H9 (cell line): ENCODE results near the gene FN3KRP. TPM values are rescaled to one million over a fixed set of nuclear protein-coding genes. Genes with fewer than 3 reads are reported as not detected.
A peak's percentile ranks its signal among the peaks of the same experiment; 100 is the strongest.

Source experiments
- DNase-seq: peaks from one replicate; pipeline ENCODE4 v3.0.0-alpha.2; 2017
- H2AFZ ChIP-seq: one replicate; pipeline ENCODE4 v1.6.1; 2013; ENCODE audit warnings: mild to moderate bottlenecking, low read length, control low read depth, moderate library complexity
- H2AK5ac ChIP-seq: 2 replicates; pipeline ENCODE4 v1.6.1; 2013; ENCODE audit warnings: low read length, control low read depth, mixed read lengths; ENCODE audit not compliant: insufficient read length
- H2BK120ac ChIP-seq: one replicate; pipeline ENCODE4 v1.6.1; 2013; ENCODE audit warnings: low read depth, mild to moderate bottlenecking, low read length, control low read depth, inconsistent platforms; ENCODE audit not compliant: poor library complexity, severe bottlenecking
- H2BK12ac ChIP-seq: 2 replicates; pipeline ENCODE4 v1.6.1; 2013; ENCODE audit warnings: low read length, control low read depth, mixed read lengths, low read depth; ENCODE audit not compliant: insufficient read length
- H2BK15ac ChIP-seq: 2 replicates; pipeline ENCODE4 v1.6.1; 2013; ENCODE audit warnings: low read depth, low read length, control low read depth
- H2BK20ac ChIP-seq: one replicate; pipeline ENCODE4 v1.6.1; 2013; ENCODE audit warnings: low read depth, mild to moderate bottlenecking, low read length, control low read depth, inconsistent platforms; ENCODE audit not compliant: poor library complexity, severe bottlenecking
- H2BK5ac ChIP-seq: 2 replicates; pipeline ENCODE4 v1.6.1; 2013; ENCODE audit warnings: low read length, control low read depth, mixed read lengths; ENCODE audit not compliant: insufficient read length
- H3K14ac ChIP-seq: 2 replicates; pipeline ENCODE4 v1.6.1; 2013; ENCODE audit warnings: low read length, control low read depth; ENCODE audit not compliant: insufficient read depth
- H3K18ac ChIP-seq: 2 replicates; pipeline ENCODE4 v1.6.1; 2013; ENCODE audit warnings: low read depth, mild to moderate bottlenecking, mixed read lengths, low read length, control low read depth; ENCODE audit not compliant: insufficient read length
- H3K23ac ChIP-seq: 2 replicates; pipeline ENCODE4 v1.6.1; 2013; ENCODE audit warnings: low read length, control low read depth, mixed read lengths, low read depth; ENCODE audit not compliant: insufficient read length
- H3K23me2 ChIP-seq: 2 replicates; pipeline ENCODE4 v1.6.1; 2013; ENCODE audit warnings: low read depth, mild to moderate bottlenecking, mixed read lengths, low read length, control low read depth; ENCODE audit not compliant: insufficient read length, poor library complexity, severe bottlenecking
- H3K27ac ChIP-seq: 2 replicates; pipeline ENCODE4 v1.5.1; 2013; ENCODE audit warnings: low read length, control low read depth, mixed read lengths, low read depth; ENCODE audit not compliant: insufficient read length
- H3K27me3 ChIP-seq: 2 replicates; pipeline ENCODE4 v1.6.1; 2013; ENCODE audit warnings: low read length, control low read depth, inconsistent platforms; ENCODE audit not compliant: insufficient read depth
- H3K4ac ChIP-seq: 2 replicates; pipeline ENCODE4 v1.6.1; 2013; ENCODE audit warnings: low read depth, mild to moderate bottlenecking, control low read depth, inconsistent platforms, low read length, moderate library complexity
- H3K4me1 ChIP-seq: 2 replicates; pipeline ENCODE4 v1.6.1; 2013; ENCODE audit warnings: low read length, control low read depth, inconsistent platforms; ENCODE audit not compliant: insufficient read depth
- H3K4me2 ChIP-seq: 2 replicates; pipeline ENCODE4 v1.6.1; 2013; ENCODE audit warnings: low read length, control low read depth, mixed read lengths; ENCODE audit not compliant: insufficient read length, insufficient read depth
- H3K56ac ChIP-seq: 2 replicates; pipeline ENCODE4 v1.6.1; 2013; ENCODE audit warnings: low read depth, mild to moderate bottlenecking, mixed read lengths, low read length, control low read depth; ENCODE audit not compliant: insufficient read length
- H3K79me1 ChIP-seq: 2 replicates; pipeline ENCODE4 v1.6.1; 2013; ENCODE audit warnings: low read depth, mild to moderate bottlenecking, moderate library complexity, low read length, control low read depth, inconsistent platforms; ENCODE audit not compliant: insufficient read depth, poor library complexity, severe bottlenecking
- H3K79me2 ChIP-seq: 2 replicates; pipeline ENCODE4 v1.6.1; 2013; ENCODE audit warnings: low read length, control low read depth, inconsistent platforms; ENCODE audit not compliant: insufficient read depth
- H3K9ac ChIP-seq: 2 replicates; pipeline ENCODE4 v1.6.1; 2013; ENCODE audit warnings: low read length, control low read depth, mixed read lengths; ENCODE audit not compliant: insufficient read length; ENCODE audit errors: extremely low read depth
- H3K9me3 ChIP-seq: one replicate; pipeline ENCODE4 v1.6.1; 2013; ENCODE audit warnings: low read depth, low read length, inconsistent platforms; ENCODE audit not compliant: control insufficient read depth
- H3T11ph ChIP-seq: one replicate; pipeline ENCODE4 v1.6.1; 2013; ENCODE audit warnings: mild to moderate bottlenecking, low read length, control low read depth, inconsistent platforms
- H4K20me1 ChIP-seq: one replicate; pipeline ENCODE4 v1.6.1; 2013; ENCODE audit not compliant: control insufficient read depth, insufficient read length, insufficient read depth
- H4K5ac ChIP-seq: 2 replicates; pipeline ENCODE4 v1.6.1; 2013; ENCODE audit warnings: low read depth, mild to moderate bottlenecking, mixed read lengths, low read length, control low read depth; ENCODE audit not compliant: insufficient read length
- H4K8ac ChIP-seq: replicated peaks from 2 replicates; pipeline ENCODE4 v1.6.1; 2013; ENCODE audit warnings: low read length, control low read depth, mixed read lengths, low read depth; ENCODE audit not compliant: insufficient read length
- H4K91ac ChIP-seq: 2 replicates; pipeline ENCODE4 v1.6.1; 2013; ENCODE audit warnings: low read depth, mild to moderate bottlenecking, moderate library complexity, mixed read lengths, low read length, control low read depth; ENCODE audit not compliant: insufficient read length
- H3K27ac Mint-ChIP-seq, 3 experiments: 2 replicates in 2 of 3; 3 replicates in 1 of 3; pipeline ENCODE4 v1.8.0; 2020 to 2021; ENCODE audit warnings: mixed read lengths in 3 of 3, mild to moderate bottlenecking in 1 of 3, moderate library complexity in 1 of 3
- H3K27me3 Mint-ChIP-seq: 2 replicates; pipeline ENCODE4 v1.8.0; 2021; ENCODE audit warnings: low read depth, mild to moderate bottlenecking, moderate library complexity, mixed read lengths
- H3K36me3 Mint-ChIP-seq, 3 experiments: 2 replicates in 2 of 3; 3 replicates in 1 of 3; pipeline ENCODE4 v1.8.0; 2020 to 2021; ENCODE audit warnings: low read depth in 3 of 3, mixed read lengths in 3 of 3; ENCODE audit not compliant: insufficient read depth in 1 of 3
- H3K4me1 Mint-ChIP-seq, 2 experiments: 2 replicates each; pipeline ENCODE4 v1.8.0; 2020; ENCODE audit warnings: mixed read lengths in 2 of 2
- H3K4me3 Mint-ChIP-seq, 2 experiments: 2 replicates in 1 of 2; 3 replicates in 1 of 2; pipeline ENCODE4 v1.8.0; 2020 to 2021; ENCODE audit warnings: mild to moderate bottlenecking in 2 of 2, mixed read lengths in 2 of 2, moderate library complexity in 1 of 2
- H3K9me3 Mint-ChIP-seq, 2 experiments: 2 replicates in 1 of 2; 3 replicates in 1 of 2; pipeline ENCODE4 v1.8.0; 2020; ENCODE audit warnings: mild to moderate bottlenecking in 2 of 2, mixed read lengths in 2 of 2, moderate library complexity in 1 of 2
- CTCF ChIP-seq: fragments of 200-600 bp; sonication (generic); conservative IDR thresholded peaks from 3 replicates; pipeline ENCODE4 v1.8.0; 2021; ENCODE audit warnings: antibody characterized with exemption, mild to moderate bottlenecking
- WGBS: extraction: QIAGEN DNeasy Blood & Tissue Kit; methylation state at CpG from one replicate; pipeline ENCODE4 v1.1.7; 2013; ENCODE audit warnings: missing lambda C conversion rate, low lambda C conversion rate, mixed read lengths; ENCODE audit not compliant: insufficient read length; ENCODE audit errors: extremely low coverage; 5-methylcytosine and 5-hydroxymethylcytosine counted together
- total RNA-seq: library from RNA; stranded (reverse); gene quantifications from 2 replicates; pipeline ENCODE4 v1.2.1, GENCODE V29; 2021

Gene FN3KRP
- total RNA-seq, 1 experiment from 2014 or later: 32.9 TPM

- H3K4me3 Mint-ChIP-seq: no peak overlapping the region
- Histone ChIP-seq H3K27me3 (no peaks in the 10 kb centered on the region), H3K79me1 (peaks cover 2% of the 10 kb centered on the region), H2BK5ac (no peak overlapping the region), H2AK5ac (no peak overlapping the region), H4K5ac (no peak overlapping the region), H3K4ac (no peak overlapping the region), H3K23me2 (no peaks in the 10 kb centered on the region), H3K23ac (no peak overlapping the region), H4K91ac (no peak overlapping the region), H3K56ac (no peak overlapping the region), H3K4me2 (no peak overlapping the region), H2BK12ac (no peak overlapping the region), H2BK120ac (no peak overlapping the region), H2AFZ (no peak overlapping the region), H3K14ac (no peak overlapping the region), H4K8ac (no peak overlapping the region), H2BK20ac (no peak overlapping the region), H3K9me3 (no peaks in the 10 kb centered on the region), H2BK15ac (no peak overlapping the region), H3K9ac (no peak overlapping the region), H4K20me1 (no peaks in the 10 kb centered on the region), H3K4me1 (no peaks in the 10 kb centered on the region), H3K18ac (no peak overlapping the region), H3K79me2 (peaks cover 2% of the 10 kb centered on the region; the same call in 1 of the 2 replicates), H3K27ac (no peak overlapping the region), H3T11ph (no peak overlapping the region)
- peak; percentile 77 for DNase-seq
- no CpG with 5 or more reads among the region's 24 CpGs for WGBS
- H3K27me3 Mint-ChIP-seq: no peaks in the 10 kb centered on the region
- H3K27ac Mint-ChIP-seq: peak overlapping the region in 2 of 3 experiments; percentile 25 to 94; a peak in 2 of 7 replicates
- H3K4me1 Mint-ChIP-seq: no peaks in the 10 kb centered on the region
- H3K9me3 Mint-ChIP-seq: no peaks in the 10 kb centered on the region
- peaks cover 31 to 84% (median 78%) of the 10 kb centered on the region in 3 experiments; a peak in 6 of 7 replicates for H3K36me3 Mint-ChIP-seq
- peak; percentile 90 for TF ChIP-seq CTCF
These were observed 50.7 kb downstream of the FN3KRP start for GRCh38 chr17:82767041-82767754.
